Measurements from ENCODE around the gene SMYD5. TPM values are rescaled to one million over a fixed set of nuclear protein-coding genes. Genes with fewer than 3 reads are reported as not detected.

Gene SMYD5
- total RNA-seq, 1 donor from 2014 or later, result 25.2 TPM

DNA sequence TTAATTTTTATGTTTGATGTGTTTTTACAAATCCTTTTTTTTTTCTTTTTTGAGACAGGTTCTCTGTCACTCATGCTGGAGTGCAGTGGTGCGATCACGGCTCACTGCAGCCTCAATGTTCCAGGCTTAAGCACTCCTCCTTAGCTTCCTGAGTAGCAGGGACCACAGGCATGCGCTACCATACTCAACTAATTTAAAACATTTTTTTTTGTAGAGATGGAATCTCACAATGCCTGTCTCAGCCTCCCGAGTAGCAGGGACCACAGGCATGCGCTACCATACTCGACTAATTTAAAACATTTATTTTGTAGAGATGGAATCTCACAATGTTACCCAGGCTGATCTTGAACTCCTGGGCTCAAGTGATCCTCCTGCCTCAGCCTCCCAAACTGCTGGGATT lies 8.4 kb upstream of the SMYD5 start:
- DNase-seq (ENCODE audit: low read depth), result no peak

DNA sequence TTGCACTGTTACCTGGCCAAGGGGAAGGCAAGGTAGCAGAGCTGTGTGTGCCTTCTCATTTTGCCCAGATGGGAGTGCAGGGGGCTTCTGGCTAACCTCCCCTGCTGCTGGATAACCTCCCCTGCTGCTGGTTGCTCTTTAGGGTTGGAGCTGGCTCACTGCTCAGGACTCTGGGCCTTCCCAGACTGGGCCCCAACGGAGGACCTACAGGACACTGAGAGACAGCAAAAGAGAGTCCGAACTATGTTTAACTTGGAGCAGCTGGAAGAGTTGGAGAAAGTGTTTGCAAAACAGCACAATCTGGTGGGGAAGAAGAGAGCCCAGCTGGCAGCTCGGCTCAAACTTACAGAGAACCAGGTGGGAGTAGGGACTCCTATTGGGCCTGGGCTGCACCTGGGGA lies 5.8 kb upstream of the SMYD5 start:
- DNase-seq (ENCODE audit: low read depth), result no peak

DNA sequence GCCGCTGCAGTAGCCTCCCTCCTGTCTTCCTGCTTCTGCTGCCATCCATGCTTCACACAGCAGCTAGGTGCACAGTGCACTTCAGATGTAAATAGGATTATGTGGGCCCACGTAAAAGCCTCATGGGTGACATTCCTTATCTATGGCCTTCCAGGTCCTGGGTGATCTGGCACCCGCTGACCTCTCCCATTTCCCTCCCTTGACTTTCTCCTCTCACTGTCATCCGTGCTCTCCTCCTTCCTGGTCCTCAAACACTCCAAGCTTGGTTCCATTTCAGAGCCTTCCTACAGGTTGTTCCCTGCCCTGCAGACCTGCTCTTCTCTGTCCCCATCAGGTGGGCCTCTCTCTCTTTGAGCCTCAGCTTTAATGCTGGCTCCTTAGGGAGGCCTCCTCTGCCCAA lies 4.0 kb upstream of the SMYD5 start:
- no peak for DNase-seq (ENCODE audit: low read depth)

DNA sequence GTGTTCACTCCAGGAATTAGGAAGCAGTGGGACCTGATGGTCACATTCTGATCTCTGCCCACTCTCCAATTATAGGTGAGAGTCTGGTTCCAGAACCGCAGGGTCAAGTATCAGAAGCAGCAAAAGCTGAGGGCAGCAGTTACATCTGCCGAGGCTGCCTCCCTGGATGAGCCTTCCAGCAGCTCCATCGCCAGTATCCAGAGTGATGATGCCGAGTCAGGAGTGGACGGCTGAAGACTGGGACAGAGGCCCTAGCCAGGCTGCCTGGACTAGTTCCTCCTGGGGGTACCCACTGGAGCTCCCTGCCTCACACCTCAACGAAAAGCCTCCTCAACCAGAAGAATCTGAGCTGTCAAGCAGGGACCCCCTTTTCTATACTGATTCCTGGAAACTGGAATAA lies 3.3 kb upstream of the SMYD5 start:
- DNase-seq (ENCODE audit: low read depth), result no peak

DNA sequence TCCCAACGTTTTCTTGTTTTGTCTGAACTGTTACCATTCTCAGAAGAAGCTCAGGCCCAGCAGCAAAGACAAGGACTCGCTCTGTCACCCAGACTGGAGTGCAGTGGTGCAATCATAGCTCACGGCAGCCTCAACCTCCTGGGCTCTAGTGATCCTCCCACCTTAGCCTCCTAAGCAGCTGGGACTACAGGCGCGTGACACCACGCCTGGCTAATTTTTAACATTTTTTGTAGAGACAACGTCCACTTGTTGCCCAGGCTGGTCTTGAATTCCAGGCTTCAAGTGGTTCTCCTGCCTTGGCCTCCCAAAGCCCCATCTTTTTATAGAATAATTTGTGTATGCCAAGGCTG lies 2.0 kb upstream of the SMYD5 start:
- DNase-seq (ENCODE audit: low read depth), result no peak

DNA sequence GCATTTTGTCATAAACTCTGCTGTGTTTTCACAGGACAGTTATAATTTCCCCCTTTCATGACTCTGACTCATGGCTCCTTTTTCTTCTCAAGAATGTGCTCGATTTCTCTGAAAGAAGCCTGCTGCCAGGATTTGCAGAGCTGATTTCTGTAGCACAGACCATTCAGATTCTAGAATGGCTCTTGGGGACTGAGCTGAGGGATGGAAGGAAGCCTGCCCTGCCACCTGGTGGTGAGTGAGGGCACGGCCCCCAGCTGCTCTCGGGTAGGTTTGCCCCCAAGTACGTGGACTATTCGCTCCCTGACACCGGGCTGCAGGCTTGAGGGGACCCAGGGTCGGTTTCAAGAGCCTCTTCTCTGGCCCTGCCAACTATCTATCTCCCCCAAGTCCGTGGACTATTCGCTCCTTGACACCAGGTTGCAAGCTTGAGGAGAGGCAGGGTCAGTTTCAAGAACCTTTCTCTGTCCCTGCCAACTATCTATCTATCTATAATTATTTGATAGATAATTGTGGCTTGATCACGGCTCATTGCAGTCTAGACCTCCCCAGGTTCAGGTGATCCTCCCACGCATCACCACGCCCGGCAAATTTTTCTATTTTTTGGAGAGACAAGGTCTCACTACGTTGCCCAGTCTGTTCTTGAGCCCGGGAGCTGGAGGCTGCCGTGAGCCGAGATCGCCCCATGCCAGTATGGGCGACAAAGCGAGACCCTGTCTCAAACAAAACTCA lies 1.4 kb upstream of the SMYD5 start:
- DNase-seq (ENCODE audit: low read depth), result peak; percentile 67

DNA sequence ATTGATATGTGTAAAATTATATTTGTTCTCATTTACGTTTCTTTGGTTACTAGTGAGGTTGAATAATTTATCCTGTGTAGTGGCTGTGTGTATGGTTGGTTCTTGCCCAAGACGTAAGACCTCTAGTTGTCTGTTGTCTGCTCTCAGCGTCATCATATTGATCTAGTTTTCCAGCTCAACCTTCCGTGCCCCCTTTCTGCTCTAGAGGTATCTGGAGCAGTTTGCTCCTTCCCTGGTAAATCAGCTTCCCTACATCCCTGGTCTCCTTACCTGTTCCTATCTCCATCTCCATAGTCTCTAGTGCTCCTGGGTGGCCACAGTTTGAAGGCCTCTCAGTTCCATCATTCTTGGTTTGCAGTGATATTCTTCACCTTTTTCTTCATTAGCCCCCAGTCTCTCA lies 1.2 kb downstream of the SMYD5 start:
- no peak for DNase-seq (ENCODE audit: low read depth)

DNA sequence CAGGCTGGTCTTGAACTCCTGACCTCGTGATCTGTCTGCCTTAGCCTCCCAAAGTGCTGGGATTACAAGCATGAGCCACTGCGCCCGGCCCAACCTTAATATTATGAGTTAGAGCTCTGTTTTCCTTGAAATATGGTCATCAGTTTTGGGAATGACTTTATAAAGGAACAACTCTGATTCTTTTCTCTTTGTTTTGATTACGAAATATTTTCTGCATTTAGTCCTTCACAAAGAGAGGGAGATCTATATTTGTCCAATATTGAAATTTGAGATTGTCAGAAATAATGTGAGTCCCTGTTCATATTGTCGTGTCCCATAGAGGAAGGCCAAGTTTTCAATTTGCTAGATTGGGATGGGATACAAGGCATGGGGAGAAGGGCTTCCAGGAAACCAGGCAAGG lies 3.1 kb downstream of the SMYD5 start:
- DNase-seq (ENCODE audit: low read depth), result no peak

DNA sequence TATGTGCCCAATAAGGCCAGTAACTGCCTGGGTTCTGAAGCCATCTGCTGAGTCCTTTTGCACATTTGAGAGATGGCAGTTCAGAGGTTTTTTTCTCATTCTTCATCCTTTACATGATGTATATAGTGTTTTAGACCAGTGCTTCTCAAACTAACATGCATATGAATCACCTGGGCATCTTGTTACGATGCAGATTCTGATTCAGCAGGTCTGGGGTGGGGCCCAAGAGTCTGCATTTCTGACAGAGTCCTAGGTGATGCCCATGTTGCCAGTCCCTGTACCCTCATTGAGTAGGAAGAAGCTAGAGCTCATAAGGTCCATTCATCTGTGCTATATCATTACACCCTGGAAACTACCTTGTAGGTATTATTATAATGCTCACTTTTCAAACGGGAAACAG lies 3.8 kb downstream of the SMYD5 start:
- DNase-seq (ENCODE audit: low read depth), result no peak

DNA sequence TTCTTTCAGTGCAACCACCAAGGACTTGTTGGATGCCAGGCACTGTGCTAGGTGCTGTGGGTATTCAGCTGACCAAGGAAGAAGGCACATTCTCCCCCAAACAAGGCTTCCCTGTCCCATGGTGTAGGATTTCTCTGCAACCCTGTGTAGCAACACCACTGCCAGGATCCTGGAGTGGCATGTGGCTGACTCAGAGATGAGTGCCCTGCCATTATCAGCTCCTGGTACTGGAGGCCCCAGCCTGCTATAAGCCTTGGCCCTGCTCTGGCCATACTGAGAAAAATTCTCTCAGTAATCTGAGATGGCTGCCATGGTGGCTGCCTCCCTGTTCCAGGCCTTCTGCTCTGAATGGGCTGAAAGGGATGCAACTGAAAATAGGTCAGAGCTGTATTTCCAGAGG lies 4.3 kb downstream of the SMYD5 start:
- peak; percentile 45 for DNase-seq (ENCODE audit: low read depth)

DNA sequence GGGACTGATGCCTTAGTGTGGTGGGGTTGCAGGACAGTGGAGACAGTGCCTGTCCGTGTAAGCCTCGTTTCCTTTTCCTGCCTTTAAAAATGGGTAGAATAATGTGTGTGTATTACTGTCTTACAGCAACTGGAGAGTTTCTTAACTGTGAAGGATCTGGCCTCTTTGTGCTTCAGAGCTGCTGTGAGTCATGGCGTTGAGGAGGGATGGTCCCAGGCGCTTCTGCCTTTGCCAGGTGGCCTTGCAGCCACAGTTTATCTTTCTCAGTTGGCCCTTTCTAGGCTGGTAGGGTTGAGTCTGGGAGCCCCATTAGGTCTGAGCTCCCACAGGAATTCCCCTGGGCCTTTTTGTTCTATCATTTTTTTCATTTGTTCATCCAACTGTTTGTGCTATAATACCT lies 9.8 kb downstream of the SMYD5 start:
- no peak for DNase-seq (ENCODE audit: low read depth)

DNA sequence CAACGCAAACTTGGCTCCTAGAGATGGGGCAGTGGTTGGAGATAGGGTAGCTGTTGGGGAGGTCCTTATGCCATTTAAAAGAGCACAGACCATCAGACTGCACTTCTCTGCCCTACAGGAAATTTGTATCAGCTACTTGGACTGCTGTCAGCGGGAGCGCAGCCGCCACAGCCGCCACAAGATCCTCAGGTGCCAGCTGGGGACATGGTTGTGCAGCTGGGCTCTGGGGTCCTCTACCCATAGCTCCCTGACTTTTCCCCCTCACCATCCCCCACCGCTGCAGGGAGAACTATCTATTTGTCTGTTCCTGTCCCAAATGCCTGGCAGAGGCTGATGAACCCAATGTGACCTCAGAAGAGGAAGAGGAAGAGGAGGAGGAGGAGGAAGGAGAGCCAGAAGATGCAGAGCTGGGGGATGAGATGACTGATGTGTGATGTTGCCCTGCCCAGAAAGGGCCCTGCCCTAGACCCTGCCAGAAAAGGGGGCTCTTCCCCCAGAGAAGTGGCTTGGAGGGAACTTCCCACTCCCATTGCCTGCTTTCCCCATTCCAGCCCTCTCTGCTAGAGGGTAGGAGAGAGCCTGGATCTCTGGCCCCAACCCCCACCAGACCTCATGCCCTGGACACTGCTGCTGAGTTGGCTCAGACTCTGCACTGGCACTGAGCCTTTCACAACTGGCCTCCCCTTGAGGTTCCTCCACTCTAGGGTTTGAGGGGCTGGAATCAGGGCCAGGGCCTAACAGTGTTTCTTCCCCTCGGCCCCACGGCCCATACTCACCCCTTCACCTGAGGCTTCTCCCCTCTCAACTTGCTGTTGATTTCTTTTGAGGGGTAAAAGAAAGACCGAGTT lies 11.7 kb downstream of the SMYD5 start:
- no peak for DNase-seq (ENCODE audit: low read depth)

DNA sequence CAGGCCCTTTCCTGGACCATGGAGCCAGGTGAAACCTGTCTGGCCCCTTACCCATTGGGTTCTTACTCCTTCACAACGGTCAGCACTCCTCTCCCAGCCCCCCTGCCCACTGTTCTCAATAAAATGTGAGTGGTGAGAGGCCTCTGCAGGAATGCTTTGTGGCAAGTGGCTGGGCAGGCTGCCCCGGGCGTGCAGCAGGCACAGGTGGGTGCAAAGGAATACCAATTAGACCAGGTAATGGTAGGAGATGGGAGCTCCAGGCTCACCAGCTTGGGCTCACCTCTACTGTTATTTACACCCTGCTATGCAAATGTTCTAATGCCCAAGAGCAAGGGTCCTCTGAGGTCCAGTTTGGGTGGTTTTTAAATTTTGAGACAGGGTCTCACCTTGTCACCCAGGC lies 13.0 kb downstream of the SMYD5 start:
- DNase-seq (ENCODE audit: low read depth), result no peak

DNA sequence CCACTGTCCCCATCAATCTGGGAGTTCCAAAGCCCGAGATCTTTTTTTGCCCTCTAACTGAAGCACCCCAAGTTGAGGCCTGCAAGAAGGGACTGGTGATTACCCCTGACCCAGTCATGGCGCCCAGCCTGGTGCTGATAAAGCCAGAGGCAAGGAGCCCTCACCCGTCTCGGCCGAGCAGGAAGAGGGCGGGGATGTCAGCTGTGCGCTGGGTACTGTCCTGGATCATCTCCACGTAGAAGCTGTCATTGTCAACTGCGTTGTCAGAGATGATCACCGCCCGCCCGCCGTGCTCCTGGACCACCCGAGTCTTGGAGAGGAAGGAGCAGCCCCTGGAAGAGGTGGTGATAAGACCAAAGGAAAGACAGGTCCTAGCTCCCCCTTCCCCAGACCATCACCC lies 14.6 kb downstream of the SMYD5 start:
- DNase-seq (ENCODE audit: low read depth), result no peak

DNA sequence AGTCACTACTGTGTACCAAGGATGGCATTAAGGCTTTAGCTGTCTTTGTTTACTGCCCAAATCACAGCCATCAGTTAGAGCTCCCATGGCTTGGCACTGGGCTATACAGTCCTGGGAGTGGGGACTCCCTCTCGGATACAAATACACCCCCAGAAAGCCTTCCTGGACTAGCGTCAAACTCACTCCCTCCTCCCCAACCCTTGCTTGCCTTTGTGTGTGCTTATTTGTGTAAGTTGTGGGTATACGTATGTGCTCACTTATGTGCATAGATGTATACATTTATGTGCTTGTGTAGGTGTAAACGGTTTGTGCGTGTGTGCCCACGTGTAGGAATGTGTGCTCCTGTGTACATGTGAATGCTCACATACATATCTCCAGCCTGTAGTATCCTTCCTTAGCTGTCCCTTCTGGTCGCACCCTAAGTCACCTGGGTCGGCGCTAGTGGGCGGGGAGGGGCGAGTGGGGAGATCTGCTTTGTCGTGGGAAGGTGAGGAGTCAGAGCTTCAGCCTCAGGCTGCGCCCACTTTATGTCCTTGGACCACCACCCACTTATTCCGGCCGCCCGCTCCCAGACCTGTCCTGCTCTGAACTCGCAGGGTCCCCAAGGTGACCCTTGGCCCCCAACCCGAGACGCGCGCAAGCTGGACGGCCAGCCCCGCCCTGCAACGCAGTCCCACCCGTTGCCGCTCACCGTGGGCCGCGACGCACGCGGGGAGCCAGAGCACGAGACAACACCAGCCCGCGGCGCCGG lies 18.5 kb downstream of the SMYD5 start:
- DNase-seq (ENCODE audit: low read depth), result no peak

DNA sequence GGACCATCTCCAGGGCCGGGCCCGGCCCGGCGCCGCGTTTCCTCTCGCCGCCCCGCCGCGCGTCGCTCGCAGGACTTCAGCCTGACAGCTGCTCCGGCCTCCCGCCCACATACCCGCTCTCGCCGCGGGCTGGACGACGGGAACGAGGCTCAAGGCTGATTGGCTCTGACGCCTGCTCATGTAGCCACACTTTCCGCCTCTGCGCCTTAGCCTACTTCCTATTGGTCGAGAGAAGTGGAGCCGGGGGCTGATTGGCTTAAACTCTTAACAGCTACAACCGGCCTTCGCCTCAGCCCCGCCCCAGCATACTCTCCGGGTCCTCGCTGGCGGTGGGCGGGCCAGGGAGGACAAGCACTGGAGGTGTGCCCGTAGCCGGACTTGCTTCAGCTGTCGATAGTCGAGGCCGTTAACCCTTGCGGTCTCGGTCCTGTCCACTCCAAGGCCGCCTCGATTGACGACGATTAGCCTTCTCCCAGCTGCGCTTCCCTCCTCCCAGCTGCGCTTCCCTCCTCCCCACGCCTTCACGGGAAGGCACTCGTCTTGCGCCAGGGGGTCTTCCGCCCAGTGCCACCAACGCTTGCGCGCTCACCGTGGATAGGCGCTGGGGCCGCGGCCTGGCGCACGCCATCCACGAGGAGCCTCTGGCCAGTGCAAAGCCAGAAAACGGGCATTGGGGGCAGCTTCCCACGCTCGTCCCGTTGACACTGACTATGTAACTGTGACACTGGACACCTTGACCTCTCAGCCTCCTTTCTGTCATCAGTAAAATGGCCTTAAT lies 19.3 kb downstream of the SMYD5 start, which contains the start of gene PRADC1:
Gene PRADC1 (minus strand): TSS at position 86 of the 778 bp plus-strand sequence. CDS start 79 bp downstream, at position 7.
- peak; percentile 99 for DNase-seq (ENCODE audit: low read depth)

DNA sequence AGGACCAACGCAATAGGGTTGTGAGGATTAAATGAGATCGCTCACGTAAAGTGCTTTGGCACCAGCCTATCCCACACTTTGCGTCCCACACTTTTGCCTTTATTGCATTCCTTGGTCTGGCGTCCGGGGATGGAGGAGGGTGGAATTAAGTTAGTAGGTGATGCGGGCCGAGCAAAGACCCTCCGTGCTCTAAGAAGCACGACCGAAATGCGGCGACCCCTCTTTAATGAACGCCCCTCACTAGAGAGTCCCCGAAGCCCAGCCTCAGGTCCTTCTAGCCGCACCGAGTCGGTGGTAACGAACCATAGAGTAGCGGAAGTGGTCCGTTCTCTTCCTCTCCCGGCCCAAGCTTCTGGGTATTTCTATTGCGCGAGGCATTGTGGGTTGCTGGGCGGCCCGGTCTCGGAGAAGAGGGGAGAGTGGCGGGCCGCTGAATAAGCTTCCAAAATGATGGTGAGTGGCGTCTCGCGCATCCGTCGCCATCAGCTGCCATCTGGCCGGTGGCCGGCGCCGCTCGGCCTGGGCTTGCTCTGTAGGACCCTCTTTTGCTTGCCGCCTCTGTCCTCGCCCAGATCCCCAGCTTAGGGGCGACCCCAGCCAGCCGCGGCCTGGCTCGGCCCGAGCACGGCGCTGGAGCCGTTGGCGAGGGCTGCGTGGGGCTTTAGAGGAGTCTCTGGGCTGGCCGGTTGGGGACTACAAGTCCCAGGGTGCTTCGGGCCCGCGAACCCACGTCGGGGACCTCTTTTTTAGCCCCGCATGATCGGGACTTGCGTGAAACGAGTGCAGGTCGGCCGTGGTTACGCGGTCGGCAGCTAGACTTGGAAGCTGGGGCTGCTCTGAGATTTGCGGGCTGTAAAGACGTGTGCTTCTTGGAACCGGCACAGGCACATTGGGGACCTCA lies 20.1 kb downstream of the SMYD5 start, which contains the start of gene CCT7:
Gene CCT7 (plus strand): TSS at position 377 of the 901 bp plus-strand sequence. CDS start 71 bp downstream, at position 448.
- DNase-seq (ENCODE audit: low read depth), result peak; percentile 82

DNA sequence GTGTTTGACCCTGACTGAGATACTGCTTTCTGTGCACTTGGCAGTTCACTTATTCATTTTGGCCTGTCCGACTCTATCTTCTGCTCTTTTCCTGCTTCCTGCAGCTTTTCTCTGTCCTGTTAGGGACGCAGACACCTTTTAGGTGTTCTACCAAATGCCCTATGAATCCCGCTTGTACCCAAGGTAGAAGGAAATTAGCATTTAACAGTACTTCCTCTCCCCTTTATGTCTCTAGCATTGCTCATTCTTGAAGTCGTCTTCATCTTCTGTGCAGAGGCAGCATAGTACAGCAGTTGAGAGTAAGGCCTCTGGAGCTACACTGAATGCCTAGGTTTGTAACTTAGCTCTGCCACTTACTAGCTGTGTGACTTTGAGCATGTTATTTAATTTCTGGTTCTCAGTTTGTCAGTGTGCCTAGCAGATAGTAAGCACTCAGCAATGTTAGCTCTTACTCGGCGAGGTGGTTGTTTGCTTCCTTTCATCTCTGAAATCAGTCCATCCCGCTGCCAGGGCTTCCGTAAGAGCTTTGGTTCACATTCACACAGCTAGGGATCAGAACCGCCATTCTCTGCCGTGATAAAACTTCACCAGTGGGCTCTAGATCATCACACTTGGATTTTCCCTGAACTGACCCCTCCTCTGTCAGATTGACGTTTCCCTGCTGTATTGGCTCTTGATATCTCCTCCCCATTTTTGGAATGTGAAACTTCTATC lies 21.4 kb downstream of the SMYD5 start:
- DNase-seq (ENCODE audit: low read depth), result no peak

DNA sequence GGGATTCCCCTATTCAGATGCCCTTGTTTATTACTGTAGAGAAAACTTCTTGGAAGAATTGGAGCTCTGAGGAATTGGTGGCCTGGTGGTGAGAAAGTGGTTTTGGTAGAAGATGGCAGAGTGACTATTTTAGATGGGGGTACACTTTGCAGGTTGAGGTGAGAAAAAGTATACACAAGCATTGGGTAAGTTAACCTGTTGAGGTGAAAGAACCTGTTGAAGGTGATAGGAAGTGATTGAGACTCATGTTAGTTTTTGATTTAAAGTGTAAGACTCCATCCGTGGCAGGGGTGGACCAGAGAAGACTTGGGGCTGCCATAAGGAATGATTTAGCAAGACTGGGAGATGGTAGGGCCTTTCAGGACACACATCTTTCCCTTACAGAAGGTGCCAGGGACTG lies 23.1 kb downstream of the SMYD5 start:
- no peak for DNase-seq (ENCODE audit: low read depth)

DNA sequence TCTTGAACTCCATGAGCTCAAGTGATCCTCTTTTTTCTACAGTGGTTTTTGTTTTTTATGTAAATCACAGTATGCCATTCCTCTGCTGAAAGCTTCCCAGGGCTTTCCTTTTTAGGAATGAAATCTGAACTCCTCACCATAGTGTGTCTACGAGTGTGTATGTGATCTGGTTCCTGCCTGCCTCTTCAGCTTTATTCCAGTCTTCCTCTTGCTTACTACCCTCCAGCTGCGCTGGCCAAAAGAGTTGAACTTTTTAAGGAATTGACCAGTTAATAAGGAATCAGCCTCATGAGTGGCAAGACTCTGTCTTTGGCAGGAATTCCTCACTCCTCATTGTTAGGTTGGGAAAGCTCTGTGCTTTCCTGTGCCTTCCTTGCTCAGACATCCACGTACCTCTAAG lies 24.1 kb downstream of the SMYD5 start:
- peak; percentile 19 for DNase-seq (ENCODE audit: low read depth)
